Liver (tissue), 9 donors: ENCODE measurements around the gene DTX4. TPM values are rescaled to one million over a fixed set of nuclear protein-coding genes. Genes with fewer than 3 reads are reported as not detected.

Source experiments
- DNase-seq: peaks from one replicate; pipeline ENCODE4 v3.0.0-alpha.2; 2017; ENCODE audit warnings: low spot score
- H3K27ac ChIP-seq, 2 donors: one replicate each; pipeline ENCODE4 v1.7.0; 2013; ENCODE audit warnings: inconsistent platforms in 2 of 2, low read length in 2 of 2, control low read depth in 1 of 2, low read depth in 1 of 2, mild to moderate bottlenecking in 1 of 2
- H3K27me3 ChIP-seq, 4 donors: one replicate each; pipeline versions ENCODE4 v1.6.1 to v1.7.0; 2013; ENCODE audit warnings: low read length in 3 of 4, inconsistent platforms in 1 of 4, mild to moderate bottlenecking in 1 of 4, moderate library complexity in 1 of 4; ENCODE audit not compliant: control insufficient read depth in 4 of 4, insufficient read depth in 4 of 4
- H3K36me3 ChIP-seq, 4 donors: one replicate each; pipeline versions ENCODE4 v1.6.1 to v1.7.0; 2013; ENCODE audit warnings: low read length in 3 of 4, mild to moderate bottlenecking in 3 of 4, low read depth in 1 of 4, moderate library complexity in 1 of 4; ENCODE audit not compliant: control insufficient read depth in 4 of 4, insufficient read depth in 3 of 4
- H3K4me1 ChIP-seq, 4 donors: one replicate each; pipeline versions ENCODE4 v1.6.1 to v1.7.0; 2013; ENCODE audit warnings: low read length in 3 of 4, mild to moderate bottlenecking in 3 of 4, moderate library complexity in 1 of 4; ENCODE audit not compliant: control insufficient read depth in 4 of 4, insufficient read depth in 4 of 4
- H3K4me3 ChIP-seq, 3 donors: one replicate each; pipeline versions ENCODE4 v1.6.1 to v1.7.0; 2013; ENCODE audit warnings: low read length in 3 of 3, control low read depth in 1 of 3, low read depth in 1 of 3, mild to moderate bottlenecking in 1 of 3
- H3K9ac ChIP-seq, 2 donors: one replicate each; pipeline ENCODE4 v1.7.0; 2013; ENCODE audit warnings: low read length in 2 of 2, mild to moderate bottlenecking in 2 of 2, moderate library complexity in 2 of 2, control low read depth in 1 of 2, low read depth in 1 of 2
- H3K9me3 ChIP-seq, 4 donors: one replicate each; pipeline versions ENCODE4 v1.6.1 to v1.7.0; 2013; ENCODE audit warnings: low read length in 3 of 4; ENCODE audit not compliant: control insufficient read depth in 4 of 4
- EGR1 ChIP-seq, 2 donors: IDR thresholded peaks; 2 replicates each; pipeline ENCODE4 v1.6.1; 2016 to 2018; ENCODE audit warnings: antibody characterized with exemption in 2 of 2, low read depth in 2 of 2
- FOXA1 ChIP-seq: IDR thresholded peaks from 2 replicates; pipeline ENCODE4 v1.6.1; 2016; ENCODE audit warnings: antibody characterized with exemption
- FOXA2 ChIP-seq: IDR thresholded peaks from 2 replicates; pipeline ENCODE4 v1.6.1; 2016; ENCODE audit warnings: antibody characterized with exemption
- GABPA ChIP-seq, 2 donors: IDR thresholded peaks in 1 of 2; conservative IDR thresholded peaks in 1 of 2; 2 replicates each; pipeline ENCODE4 v1.6.1; 2016; ENCODE audit warnings: antibody characterized with exemption in 2 of 2, mild to moderate bottlenecking in 1 of 2, moderate library complexity in 1 of 2
- HNF4A ChIP-seq, 2 donors: conservative IDR thresholded peaks; 2 replicates each; pipeline ENCODE4 v1.6.1; 2016; ENCODE audit warnings: antibody characterized with exemption in 2 of 2, mild to moderate bottlenecking in 2 of 2
- HNF4G ChIP-seq: IDR thresholded peaks from 2 replicates; pipeline ENCODE4 v1.6.1; 2016; ENCODE audit warnings: antibody characterized with exemption
- JUND ChIP-seq, 2 donors: IDR thresholded peaks; 2 replicates each; pipeline ENCODE4 v1.6.1; 2016; ENCODE audit warnings: antibody characterized with exemption in 2 of 2
- RAD21 ChIP-seq, 2 donors: IDR thresholded peaks; 2 replicates each; pipeline ENCODE4 v1.6.1; 2016; ENCODE audit warnings: antibody characterized with exemption in 2 of 2, mild to moderate bottlenecking in 2 of 2
- RXRA ChIP-seq, 2 donors: IDR thresholded peaks; 2 replicates each; pipeline ENCODE4 v1.6.1; 2017 to 2018; ENCODE audit warnings: antibody characterized with exemption in 2 of 2, mild to moderate bottlenecking in 1 of 2
- SP1 ChIP-seq: IDR thresholded peaks from 2 replicates; pipeline ENCODE4 v1.6.1; 2018; ENCODE audit warnings: antibody characterized with exemption, mild to moderate bottlenecking
- TAF1 ChIP-seq: conservative IDR thresholded peaks from 2 replicates; pipeline ENCODE4 v1.6.1; 2016; ENCODE audit warnings: antibody characterized with exemption, mild to moderate bottlenecking
- YY1 ChIP-seq: IDR thresholded peaks from 2 replicates; pipeline ENCODE4 v1.6.1; 2016; ENCODE audit warnings: antibody characterized with exemption, mild to moderate bottlenecking
- WGBS: extraction: QIAGEN DNeasy Blood & Tissue Kit; methylation state at CpG from one replicate; pipeline ENCODE4 v1.1.7; 2013; 5-methylcytosine and 5-hydroxymethylcytosine counted together
- polyA plus RNA-seq, 2 donors: library from polyadenylated mRNA; stranded (reverse) in 1 of 2; unstranded in 1 of 2; fragments of 200-250 nt in 1 of 2; fragments of >200 nt in 1 of 2; fragmentation: Nextera tagmentation in 1 of 2; extraction: Ambion mirVana in 1 of 2; gene quantifications; one replicate each; pipeline versions ENCODE4 v1.2.1 to v1.2.3, GENCODE V29; 2013 to 2015
- total RNA-seq, 2 donors: library from RNA; depleted of rRNA; stranded (reverse); fragments of >200 nt; gene quantifications; one replicate each; pipeline ENCODE4 v1.2.3, GENCODE V29; 2014
- TF ChIP-seq, protein P1 (sequence below): IDR thresholded peaks from 2 replicates; pipeline ENCODE4 v1.6.1; 2016; ENCODE audit warnings: antibody characterized with exemption, mild to moderate bottlenecking
- TF ChIP-seq, protein P2 (sequence below): IDR thresholded peaks from 2 replicates; pipeline ENCODE4 v1.6.1; 2016; ENCODE audit warnings: antibody characterized with exemption
- TF ChIP-seq, protein P3 (sequence below): IDR thresholded peaks from 2 replicates; pipeline ENCODE4 v1.6.1; 2016; ENCODE audit warnings: antibody characterized with exemption
- TF ChIP-seq, protein P4 (sequence below): IDR thresholded peaks from 2 replicates; pipeline ENCODE4 v1.6.1; 2016; ENCODE audit warnings: antibody characterized with exemption
- TF ChIP-seq, protein P5 (sequence below): fragments of 150-350 bp; IDR thresholded peaks from 2 replicates; pipeline ENCODE4 v1.5.1; 2017; ENCODE audit warnings: improper control_type of control experiment, low read depth, low read length; ENCODE audit not compliant: missing input control
- donor health status: healthy.
- donor health status: healthy.
- donor health status: healthy.
- donor health status: healthy.
- donor health status: healthy.

DTX4 gene
- total and polyA plus RNA-seq, 4 donors: 7.5 to 21.4 (median 14.3) TPM

DNA sequence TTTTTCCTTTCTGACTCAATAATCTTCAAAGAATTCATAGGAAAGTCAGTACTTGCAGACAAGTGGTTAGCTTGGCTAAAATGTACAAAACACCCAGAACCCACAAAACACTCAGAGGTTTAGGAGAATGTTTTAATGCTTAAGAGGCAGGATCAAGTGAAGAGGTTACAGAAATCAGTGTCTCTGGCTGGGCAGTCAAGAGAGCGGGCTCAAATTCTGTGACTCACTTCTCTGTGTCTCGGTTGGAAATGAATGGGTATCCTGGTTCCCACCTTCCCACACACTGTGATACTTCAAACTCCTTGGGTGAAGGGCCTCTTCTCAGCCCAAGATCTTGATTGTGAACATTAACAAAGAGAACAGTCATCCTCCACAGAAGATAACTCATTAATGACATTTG is 37.0 kb downstream of the DTX4 start:
- H3K27me3 ChIP-seq: no peaks in the 10 kb centered on the region
- 83% methylated on average over 2 of the region's 2 CpGs for WGBS
- peaks cover 2 to 16% (median 7%) of the 10 kb centered on the region in 4 donors for H3K4me1 ChIP-seq
- H3K27ac ChIP-seq: peak overlapping the region in 1 of 2 donors; percentile 30
- peaks cover 0 to 22% (median 17%) of the 10 kb centered on the region in 4 donors for H3K36me3 ChIP-seq
- no peaks in the 10 kb centered on the region for H3K9me3 ChIP-seq
- DNase-seq: no peak
- H3K9ac ChIP-seq: no peak overlapping the region
- TF ChIP-seq, protein P1, sequence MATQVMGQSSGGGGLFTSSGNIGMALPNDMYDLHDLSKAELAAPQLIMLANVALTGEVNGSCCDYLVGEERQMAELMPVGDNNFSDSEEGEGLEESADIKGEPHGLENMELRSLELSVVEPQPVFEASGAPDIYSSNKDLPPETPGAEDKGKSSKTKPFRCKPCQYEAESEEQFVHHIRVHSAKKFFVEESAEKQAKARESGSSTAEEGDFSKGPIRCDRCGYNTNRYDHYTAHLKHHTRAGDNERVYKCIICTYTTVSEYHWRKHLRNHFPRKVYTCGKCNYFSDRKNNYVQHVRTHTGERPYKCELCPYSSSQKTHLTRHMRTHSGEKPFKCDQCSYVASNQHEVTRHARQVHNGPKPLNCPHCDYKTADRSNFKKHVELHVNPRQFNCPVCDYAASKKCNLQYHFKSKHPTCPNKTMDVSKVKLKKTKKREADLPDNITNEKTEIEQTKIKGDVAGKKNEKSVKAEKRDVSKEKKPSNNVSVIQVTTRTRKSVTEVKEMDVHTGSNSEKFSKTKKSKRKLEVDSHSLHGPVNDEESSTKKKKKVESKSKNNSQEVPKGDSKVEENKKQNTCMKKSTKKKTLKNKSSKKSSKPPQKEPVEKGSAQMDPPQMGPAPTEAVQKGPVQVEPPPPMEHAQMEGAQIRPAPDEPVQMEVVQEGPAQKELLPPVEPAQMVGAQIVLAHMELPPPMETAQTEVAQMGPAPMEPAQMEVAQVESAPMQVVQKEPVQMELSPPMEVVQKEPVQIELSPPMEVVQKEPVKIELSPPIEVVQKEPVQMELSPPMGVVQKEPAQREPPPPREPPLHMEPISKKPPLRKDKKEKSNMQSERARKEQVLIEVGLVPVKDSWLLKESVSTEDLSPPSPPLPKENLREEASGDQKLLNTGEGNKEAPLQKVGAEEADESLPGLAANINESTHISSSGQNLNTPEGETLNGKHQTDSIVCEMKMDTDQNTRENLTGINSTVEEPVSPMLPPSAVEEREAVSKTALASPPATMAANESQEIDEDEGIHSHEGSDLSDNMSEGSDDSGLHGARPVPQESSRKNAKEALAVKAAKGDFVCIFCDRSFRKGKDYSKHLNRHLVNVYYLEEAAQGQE: no peak
- TF ChIP-seq HNF4A (conservative IDR thresholded peaks at IDR 0.05): no peak
- no peak for TF ChIP-seq EGR1 (IDR thresholded peaks at IDR 0.05; ENCODE audit: low read depth in 2 of 2)
- TF ChIP-seq HNF4G: no peak
- TF ChIP-seq RAD21 (IDR thresholded peaks at IDR 0.05): no peak
- no peak for TF ChIP-seq TAF1
- TF ChIP-seq, protein P2, sequence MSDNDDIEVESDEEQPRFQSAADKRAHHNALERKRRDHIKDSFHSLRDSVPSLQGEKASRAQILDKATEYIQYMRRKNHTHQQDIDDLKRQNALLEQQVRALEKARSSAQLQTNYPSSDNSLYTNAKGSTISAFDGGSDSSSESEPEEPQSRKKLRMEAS: no peak
- TF ChIP-seq, protein P3, sequence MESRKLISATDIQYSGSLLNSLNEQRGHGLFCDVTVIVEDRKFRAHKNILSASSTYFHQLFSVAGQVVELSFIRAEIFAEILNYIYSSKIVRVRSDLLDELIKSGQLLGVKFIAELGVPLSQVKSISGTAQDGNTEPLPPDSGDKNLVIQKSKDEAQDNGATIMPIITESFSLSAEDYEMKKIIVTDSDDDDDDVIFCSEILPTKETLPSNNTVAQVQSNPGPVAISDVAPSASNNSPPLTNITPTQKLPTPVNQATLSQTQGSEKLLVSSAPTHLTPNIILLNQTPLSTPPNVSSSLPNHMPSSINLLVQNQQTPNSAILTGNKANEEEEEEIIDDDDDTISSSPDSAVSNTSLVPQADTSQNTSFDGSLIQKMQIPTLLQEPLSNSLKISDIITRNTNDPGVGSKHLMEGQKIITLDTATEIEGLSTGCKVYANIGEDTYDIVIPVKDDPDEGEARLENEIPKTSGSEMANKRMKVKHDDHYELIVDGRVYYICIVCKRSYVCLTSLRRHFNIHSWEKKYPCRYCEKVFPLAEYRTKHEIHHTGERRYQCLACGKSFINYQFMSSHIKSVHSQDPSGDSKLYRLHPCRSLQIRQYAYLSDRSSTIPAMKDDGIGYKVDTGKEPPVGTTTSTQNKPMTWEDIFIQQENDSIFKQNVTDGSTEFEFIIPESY: no peak
- no peak for TF ChIP-seq FOXA2
- TF ChIP-seq, protein P4, sequence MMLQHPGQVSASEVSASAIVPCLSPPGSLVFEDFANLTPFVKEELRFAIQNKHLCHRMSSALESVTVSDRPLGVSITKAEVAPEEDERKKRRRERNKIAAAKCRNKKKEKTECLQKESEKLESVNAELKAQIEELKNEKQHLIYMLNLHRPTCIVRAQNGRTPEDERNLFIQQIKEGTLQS: no peak
- no peak for TF ChIP-seq SP1
- TF ChIP-seq GABPA (IDR thresholded peaks at IDR 0.05 in 1 of 2, conservative IDR thresholded peaks at IDR 0.05 in 1 of 2): no peak
- TF ChIP-seq FOXA1: no peak
- no peak for TF ChIP-seq JUND (IDR thresholded peaks at IDR 0.05)
- TF ChIP-seq RXRA (IDR thresholded peaks at IDR 0.05): no peak
- TF ChIP-seq, protein P5, sequence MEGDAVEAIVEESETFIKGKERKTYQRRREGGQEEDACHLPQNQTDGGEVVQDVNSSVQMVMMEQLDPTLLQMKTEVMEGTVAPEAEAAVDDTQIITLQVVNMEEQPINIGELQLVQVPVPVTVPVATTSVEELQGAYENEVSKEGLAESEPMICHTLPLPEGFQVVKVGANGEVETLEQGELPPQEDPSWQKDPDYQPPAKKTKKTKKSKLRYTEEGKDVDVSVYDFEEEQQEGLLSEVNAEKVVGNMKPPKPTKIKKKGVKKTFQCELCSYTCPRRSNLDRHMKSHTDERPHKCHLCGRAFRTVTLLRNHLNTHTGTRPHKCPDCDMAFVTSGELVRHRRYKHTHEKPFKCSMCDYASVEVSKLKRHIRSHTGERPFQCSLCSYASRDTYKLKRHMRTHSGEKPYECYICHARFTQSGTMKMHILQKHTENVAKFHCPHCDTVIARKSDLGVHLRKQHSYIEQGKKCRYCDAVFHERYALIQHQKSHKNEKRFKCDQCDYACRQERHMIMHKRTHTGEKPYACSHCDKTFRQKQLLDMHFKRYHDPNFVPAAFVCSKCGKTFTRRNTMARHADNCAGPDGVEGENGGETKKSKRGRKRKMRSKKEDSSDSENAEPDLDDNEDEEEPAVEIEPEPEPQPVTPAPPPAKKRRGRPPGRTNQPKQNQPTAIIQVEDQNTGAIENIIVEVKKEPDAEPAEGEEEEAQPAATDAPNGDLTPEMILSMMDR: no peak
- TF ChIP-seq YY1: no peak
- H3K4me3 ChIP-seq: no peak overlapping the region

DNA sequence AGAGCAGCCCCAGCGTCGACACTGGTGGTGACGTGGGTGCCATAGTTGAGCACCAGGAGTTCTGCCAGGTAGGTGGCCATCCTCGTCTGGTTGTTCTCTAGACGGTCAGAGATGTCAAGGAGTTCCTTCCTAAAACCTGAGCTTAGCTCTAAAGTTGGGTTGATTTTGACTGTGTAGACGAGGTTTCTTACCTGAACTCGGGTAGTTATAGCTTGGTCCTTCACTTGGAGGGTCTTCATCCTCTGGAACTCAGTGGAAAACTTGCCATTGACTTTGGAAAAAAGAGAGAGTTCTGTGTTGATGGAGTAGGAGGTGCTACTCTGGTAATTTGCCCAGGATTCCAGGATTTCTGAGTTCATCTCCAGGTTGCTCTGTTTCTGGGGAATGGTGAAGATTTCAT is 40.3 kb downstream of the DTX4 start:
- no peak overlapping the region for H3K9ac ChIP-seq
- H3K27ac ChIP-seq: no peak overlapping the region

More for the DNA sequence above, 40.3 kb downstream of the DTX4 start:
- no peak for DNase-seq
- Histone ChIP-seq H3K36me3 (no peaks in the 10 kb centered on the region), H3K27me3 (no peaks in the 10 kb centered on the region), H3K9me3 (no peaks in the 10 kb centered on the region), H3K4me1 (peaks cover 2 to 12% (median 3%) of the 10 kb centered on the region in 4 donors), H3K4me3 (peak overlapping the region in 1 of 3 donors; percentile 0)
- no peak for TF ChIP-seq TAF1
- TF ChIP-seq, protein P3: no peak
- TF ChIP-seq, protein P5: no peak
- no peak for TF ChIP-seq HNF4G
- WGBS: 87% methylated on average over 7 of the region's 7 CpGs
